Measurements from ENCODE around the gene INS. TPM values are rescaled to one million over a fixed set of nuclear protein-coding genes. Genes with fewer than 3 reads are reported as not detected.

The INS gene
- total RNA-seq, 2 donors from 2014 or later: not detected

DNA sequence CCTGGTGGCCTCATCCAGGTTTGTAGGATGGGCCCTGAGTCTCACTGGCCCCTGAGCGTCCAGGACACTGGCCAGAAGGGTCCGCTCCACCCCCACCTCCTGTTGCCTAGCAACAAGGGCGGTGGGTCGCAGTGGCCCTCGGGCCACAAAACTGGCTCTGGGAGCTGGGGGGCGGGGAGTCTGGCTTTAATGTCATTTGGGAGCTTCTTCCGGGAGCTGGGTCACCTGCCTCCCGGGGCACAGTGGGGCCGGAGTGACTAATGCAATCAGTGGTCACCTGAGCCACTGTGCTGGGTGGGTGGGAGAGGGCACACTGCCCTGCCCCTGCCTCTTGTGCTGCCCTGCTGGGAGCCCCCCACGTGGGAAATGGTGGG is 8.0 kb upstream of the INS start:
- Histone ChIP-seq H3K4me1 (replicated peaks) (no peaks in the 10 kb centered on the region), H3K4me3 (no peak overlapping the region), H3K27me3 (replicated peaks; ENCODE audit: insufficient read depth) (no peaks in the 10 kb centered on the region), H3K36me3 (no peaks in the 10 kb centered on the region), H3K27ac (no peak overlapping the region), H3K9me3 (no peaks in the 10 kb centered on the region)
- 62% methylated on average over 10 of the region's 10 CpGs for WGBS
- no peak for DNase-seq (ENCODE audit: low spot score)
- intact Hi-C loops (cut with DNase I): no loop called here
- TF ChIP-seq POLR2AphosphoS5 (IDR thresholded peaks at IDR 0.05) (no peak), POLR2A (IDR thresholded peaks at IDR 0.05) (no peak)

DNA sequence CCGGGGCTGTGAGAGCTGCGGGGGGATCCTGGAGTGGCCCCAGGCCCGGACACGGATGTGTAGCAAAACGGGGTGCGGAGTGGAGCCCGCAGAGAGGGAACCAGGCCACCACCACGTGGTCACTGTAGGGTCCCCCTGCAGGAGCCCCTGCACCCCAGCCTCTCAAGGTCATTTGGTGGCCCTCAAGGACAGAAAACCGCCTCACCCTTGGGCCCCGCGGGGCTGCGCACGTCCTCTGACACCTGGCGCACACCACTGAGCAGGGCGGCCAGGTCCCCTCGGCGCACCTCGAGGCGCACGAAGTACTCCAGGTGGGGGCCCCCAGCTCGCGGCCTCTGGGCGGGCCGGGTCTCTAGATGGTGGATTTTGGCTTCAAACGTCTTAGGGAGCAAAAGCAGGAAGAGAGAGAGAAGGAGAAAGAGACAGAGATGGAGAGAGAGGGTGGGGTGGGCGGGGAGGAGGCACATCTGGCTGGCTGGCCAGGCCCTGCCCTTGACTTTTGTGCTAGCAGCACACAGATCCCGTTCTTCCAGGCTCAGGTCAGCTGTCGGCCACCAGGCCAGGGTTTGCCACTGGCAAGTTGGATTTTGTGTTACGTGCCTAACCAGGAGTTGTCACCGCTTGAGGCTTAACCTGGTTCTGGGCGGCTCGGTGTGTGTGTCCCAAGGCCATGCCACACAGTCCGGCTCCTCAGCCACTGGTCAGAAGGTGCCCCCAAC is 7.4 kb upstream of the INS start:
- no peak overlapping the region for H3K4me3 ChIP-seq
- H3K27ac ChIP-seq: no peak overlapping the region
- H3K4me1 ChIP-seq (replicated peaks): no peaks in the 10 kb centered on the region
- no peak for TF ChIP-seq POLR2AphosphoS5 (IDR thresholded peaks at IDR 0.05)
- TF ChIP-seq POLR2A (IDR thresholded peaks at IDR 0.05): no peak
- TF ChIP-seq, protein P1, sequence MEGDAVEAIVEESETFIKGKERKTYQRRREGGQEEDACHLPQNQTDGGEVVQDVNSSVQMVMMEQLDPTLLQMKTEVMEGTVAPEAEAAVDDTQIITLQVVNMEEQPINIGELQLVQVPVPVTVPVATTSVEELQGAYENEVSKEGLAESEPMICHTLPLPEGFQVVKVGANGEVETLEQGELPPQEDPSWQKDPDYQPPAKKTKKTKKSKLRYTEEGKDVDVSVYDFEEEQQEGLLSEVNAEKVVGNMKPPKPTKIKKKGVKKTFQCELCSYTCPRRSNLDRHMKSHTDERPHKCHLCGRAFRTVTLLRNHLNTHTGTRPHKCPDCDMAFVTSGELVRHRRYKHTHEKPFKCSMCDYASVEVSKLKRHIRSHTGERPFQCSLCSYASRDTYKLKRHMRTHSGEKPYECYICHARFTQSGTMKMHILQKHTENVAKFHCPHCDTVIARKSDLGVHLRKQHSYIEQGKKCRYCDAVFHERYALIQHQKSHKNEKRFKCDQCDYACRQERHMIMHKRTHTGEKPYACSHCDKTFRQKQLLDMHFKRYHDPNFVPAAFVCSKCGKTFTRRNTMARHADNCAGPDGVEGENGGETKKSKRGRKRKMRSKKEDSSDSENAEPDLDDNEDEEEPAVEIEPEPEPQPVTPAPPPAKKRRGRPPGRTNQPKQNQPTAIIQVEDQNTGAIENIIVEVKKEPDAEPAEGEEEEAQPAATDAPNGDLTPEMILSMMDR (IDR thresholded peaks at IDR 0.05): no peak
- no peaks in the 10 kb centered on the region for H3K9me3 ChIP-seq
- 80% methylated on average over 16 of the region's 33 CpGs for WGBS
- H3K27me3 ChIP-seq (replicated peaks; ENCODE audit: insufficient read depth): no peaks in the 10 kb centered on the region
- no peaks in the 10 kb centered on the region for H3K36me3 ChIP-seq
- DNase-seq (ENCODE audit: low spot score): no peak
- intact Hi-C loops (cut with DNase I): no loop called here

DNA sequence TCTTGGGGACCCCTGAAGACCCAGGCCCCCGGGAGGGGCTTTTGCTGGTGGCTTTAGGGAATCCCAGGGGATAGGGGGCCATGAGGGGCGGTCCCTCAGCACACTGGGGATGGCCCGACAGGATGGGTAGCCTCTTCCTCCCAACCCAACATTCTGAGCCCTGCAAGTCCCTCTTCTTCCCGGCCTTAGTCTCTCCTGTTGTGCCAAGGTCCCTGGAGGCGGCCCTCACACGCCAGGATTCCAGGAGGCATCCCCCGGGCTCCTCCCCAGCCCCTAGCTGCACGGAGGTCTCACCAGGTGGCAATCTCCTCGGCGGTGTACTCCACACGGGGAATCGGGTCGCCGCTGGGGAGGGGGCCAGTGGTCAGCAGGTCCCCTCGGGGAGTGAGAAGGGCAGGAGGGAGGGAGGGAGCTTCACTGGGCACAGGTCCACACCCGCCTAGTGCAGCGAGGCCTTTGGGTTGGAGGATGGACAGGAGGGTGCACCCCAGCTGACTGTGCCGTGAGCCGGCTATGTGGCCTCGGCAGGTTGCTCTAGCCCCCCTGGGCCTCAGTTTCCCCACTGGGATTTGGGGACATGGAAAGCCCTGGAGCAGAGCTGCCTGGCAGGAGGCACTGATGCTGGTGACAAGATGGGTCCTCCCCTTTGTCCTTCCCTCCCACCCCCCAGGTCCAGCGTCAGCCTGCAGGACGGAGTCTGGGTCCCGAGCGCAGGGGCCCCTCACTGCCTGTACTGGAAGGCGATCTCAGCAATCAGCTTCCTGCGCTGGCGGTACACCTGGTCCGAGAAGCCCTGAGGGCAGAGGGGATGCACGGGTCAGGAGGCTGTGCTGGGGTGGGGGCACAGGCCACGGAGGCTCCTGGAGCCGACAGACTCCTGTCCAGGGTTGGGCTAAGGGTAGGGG is 6.4 kb upstream of the INS start:
- no peak overlapping the region for H3K27ac ChIP-seq
- intact Hi-C loops (cut with DNase I): no loop called here
- H3K4me1 ChIP-seq (replicated peaks): no peaks in the 10 kb centered on the region
- no peaks in the 10 kb centered on the region for H3K9me3 ChIP-seq
- TF ChIP-seq POLR2A (IDR thresholded peaks at IDR 0.05) (no peak), POLR2AphosphoS5 (IDR thresholded peaks at IDR 0.05) (no peak)
- TF ChIP-seq, protein P1 (IDR thresholded peaks at IDR 0.05): no peak
- WGBS: 83% methylated on average over 31 of the region's 31 CpGs
- no peaks in the 10 kb centered on the region for H3K36me3 ChIP-seq
- DNase-seq (ENCODE audit: low spot score): no peak
- H3K4me3 ChIP-seq: no peak overlapping the region
- H3K27me3 ChIP-seq (replicated peaks; ENCODE audit: insufficient read depth): no peaks in the 10 kb centered on the region

DNA sequence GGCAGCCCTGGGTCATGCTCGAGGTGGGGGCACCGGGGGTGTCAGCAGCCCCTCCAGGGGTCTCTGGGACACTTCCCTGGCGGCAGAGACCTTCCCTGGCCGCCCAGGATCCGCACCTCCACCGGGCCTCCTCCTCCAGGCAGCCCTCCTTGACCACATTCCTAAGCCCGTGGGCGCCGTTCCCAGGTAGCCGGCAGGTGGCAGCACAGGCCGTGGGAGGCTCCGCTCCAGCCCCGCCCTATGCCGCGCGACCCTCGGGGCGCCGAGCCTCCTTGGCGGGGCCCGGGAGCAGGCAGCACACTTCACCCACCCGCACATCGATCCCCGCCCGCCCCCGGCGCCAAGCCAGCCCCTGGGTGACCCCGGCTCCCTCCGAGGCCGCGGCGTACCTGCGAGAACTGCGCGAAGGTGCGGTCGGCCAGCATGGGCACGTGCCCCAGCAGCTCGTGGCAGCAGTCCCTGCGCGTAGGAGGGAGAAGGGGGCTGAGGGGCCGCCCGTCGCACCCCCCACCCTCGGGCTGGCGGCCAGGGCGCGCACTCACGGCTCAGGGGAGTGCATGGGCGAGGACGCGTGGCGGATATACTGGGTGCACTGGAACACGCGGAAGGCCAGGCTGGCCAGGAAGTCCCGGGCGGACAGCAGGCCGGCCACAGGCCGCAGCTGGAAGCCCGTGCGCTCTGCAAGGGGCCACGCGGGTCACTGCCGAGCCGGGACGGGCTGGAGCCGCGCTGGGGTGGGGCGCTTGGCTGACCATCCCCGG is 5.3 kb upstream of the INS start:
- H3K4me3 ChIP-seq: no peak overlapping the region
- no peaks in the 10 kb centered on the region for H3K4me1 ChIP-seq (replicated peaks)
- 8% methylated on average over 44 of the region's 70 CpGs for WGBS
- no peaks in the 10 kb centered on the region for H3K27me3 ChIP-seq (replicated peaks; ENCODE audit: insufficient read depth)
- intact Hi-C loops (cut with DNase I): no loop called here
- no peak for DNase-seq (ENCODE audit: low spot score)
- no peaks in the 10 kb centered on the region for H3K36me3 ChIP-seq
- TF ChIP-seq, protein P1 (IDR thresholded peaks at IDR 0.05): peak; percentile 19 to 59 (median 46)
- no peak for TF ChIP-seq POLR2A (IDR thresholded peaks at IDR 0.05)
- no peak for TF ChIP-seq POLR2AphosphoS5 (IDR thresholded peaks at IDR 0.05)
- H3K9me3 ChIP-seq: no peaks in the 10 kb centered on the region
- H3K27ac ChIP-seq: no peak overlapping the region

DNA sequence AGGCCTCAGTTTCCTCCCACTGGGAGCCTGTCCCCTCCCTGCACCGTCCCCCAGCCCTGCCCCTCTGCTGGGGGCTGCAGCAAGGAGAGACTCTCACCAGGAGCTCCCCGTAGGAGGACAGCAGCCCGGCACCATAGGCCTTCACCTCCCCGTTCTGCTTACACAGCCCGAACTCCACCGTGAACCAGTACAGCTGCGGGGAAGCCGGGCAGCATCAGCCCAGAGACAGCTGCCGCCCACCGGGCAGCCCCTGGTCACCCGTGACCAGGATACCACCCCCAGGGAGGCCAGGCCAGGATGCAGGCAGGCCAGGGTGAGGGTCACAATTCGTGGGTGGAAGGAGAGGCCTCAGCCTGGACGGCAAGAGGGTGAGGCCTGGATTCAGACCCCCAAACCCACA is 4.6 kb upstream of the INS start:
- H3K4me1 ChIP-seq (replicated peaks): no peaks in the 10 kb centered on the region
- H3K27me3 ChIP-seq (replicated peaks; ENCODE audit: insufficient read depth): no peaks in the 10 kb centered on the region
- H3K27ac ChIP-seq: no peak overlapping the region
- WGBS: 87% methylated on average over 13 of the region's 13 CpGs
- TF ChIP-seq POLR2A (IDR thresholded peaks at IDR 0.05) (no peak), POLR2AphosphoS5 (IDR thresholded peaks at IDR 0.05) (no peak)
- TF ChIP-seq, protein P1 (IDR thresholded peaks at IDR 0.05): no peak
- H3K9me3 ChIP-seq: no peaks in the 10 kb centered on the region
- no peak for DNase-seq (ENCODE audit: low spot score)
- no peak overlapping the region for H3K4me3 ChIP-seq
- H3K36me3 ChIP-seq: no peaks in the 10 kb centered on the region
- intact Hi-C loops (cut with DNase I): no loop called here

All from prostate gland (tissue), 2 donors.